Activated CD4-positive, alpha-beta T cell treated with anti-CD3 and anti-CD28 coated beads, Interleukin-2, Interleukin-6, amounts not matched to agents 100 ng/mL and 50 ng/mL, durations not matched to agents 16 hours and 8 hours (primary cell): ENCODE measurements around the gene CNTFR.
"Not testable (repeated sequence)": the region's sequence is repeated elsewhere in the genome, so short reads cannot be mapped to it uniquely, and the experiment has no call there.

Experiments used
- DNase-seq: peaks from one replicate; pipeline ENCODE4 v3.0.0-alpha.2; 2020

CNTFR gene

DNA sequence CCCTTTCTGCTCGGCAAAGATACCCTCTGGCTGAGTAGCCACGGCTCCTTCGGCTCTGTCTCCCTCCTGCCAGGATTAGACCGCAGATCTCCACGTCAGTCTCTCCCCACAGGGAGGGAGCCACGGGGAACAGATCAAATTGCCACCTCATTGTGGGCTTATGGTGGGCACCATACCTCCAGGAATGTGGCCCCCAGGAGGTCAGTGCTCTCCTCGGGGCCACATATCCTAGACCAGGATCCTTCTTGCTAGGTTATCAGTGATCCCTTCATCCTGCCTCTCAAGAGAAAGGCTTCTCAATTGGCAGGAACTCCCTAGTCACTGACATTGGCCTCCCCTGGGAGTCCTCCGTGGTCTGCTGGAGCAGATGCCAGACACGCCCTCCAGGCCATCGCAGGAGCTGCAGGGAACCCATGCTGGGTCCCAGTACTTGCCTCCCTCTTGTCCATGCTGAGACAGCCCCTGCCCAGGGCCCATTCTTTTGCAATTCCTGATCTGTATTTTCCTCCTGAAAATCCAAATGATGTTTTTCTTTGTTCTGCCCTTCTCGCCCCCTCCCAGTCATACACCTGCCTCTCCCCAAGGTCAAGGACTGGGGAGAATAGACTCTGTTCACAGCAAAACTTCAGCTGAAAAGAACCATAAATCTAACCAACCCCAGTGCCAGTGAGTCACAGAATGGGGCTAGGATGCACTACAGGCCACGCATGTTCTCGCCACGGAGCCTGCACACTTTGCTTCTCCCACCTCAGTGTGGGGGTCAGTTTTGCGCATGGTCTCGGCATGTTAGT lies 35.1 kb downstream of the CNTFR start:
- no peak for DNase-seq

GRCh38 chr9:34553511-34554021 lies 36.0 kb downstream of the CNTFR start:
- DNase-seq = no peak

DNA sequence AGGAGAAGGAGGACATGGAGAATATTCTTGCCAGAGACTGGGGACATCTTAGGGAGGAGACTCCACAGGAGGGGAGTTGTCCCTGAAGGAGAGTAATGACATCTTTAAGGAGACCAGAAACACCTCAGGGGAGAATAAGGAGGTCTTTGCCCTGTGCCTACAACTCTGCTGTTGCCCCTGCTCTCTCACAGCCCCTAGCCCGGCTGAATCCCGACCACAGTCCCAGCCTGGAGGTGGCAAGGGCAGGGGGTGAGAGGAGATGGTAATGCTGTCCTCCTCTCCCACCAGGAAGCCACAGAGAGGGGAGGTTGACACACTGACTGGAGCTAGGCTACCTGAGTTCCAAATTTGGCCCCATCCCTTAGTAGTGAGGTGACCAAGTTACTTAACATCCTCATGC lies 36.5 kb downstream of the CNTFR start:
- DNase-seq = no peak

DNA sequence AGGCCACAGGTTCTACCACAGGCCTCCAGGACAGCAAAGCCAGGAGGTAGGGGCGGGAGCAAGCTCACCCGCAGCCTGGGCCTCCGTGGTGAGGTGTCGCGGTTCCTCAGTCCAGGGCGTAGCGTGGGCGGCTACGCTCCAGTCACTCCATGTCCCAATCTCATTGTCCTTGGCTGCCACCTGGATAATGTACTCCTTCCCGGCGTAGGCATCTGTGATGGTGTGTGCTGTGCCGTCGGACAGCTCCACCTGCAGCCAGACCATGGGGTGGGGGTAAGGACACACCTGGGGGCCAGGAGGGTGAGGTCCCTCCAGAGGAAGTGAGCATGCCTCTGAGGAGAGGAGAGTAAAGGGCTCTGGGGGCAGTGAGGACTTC lies 36.9 kb downstream of the CNTFR start:
- no peak for DNase-seq

DNA sequence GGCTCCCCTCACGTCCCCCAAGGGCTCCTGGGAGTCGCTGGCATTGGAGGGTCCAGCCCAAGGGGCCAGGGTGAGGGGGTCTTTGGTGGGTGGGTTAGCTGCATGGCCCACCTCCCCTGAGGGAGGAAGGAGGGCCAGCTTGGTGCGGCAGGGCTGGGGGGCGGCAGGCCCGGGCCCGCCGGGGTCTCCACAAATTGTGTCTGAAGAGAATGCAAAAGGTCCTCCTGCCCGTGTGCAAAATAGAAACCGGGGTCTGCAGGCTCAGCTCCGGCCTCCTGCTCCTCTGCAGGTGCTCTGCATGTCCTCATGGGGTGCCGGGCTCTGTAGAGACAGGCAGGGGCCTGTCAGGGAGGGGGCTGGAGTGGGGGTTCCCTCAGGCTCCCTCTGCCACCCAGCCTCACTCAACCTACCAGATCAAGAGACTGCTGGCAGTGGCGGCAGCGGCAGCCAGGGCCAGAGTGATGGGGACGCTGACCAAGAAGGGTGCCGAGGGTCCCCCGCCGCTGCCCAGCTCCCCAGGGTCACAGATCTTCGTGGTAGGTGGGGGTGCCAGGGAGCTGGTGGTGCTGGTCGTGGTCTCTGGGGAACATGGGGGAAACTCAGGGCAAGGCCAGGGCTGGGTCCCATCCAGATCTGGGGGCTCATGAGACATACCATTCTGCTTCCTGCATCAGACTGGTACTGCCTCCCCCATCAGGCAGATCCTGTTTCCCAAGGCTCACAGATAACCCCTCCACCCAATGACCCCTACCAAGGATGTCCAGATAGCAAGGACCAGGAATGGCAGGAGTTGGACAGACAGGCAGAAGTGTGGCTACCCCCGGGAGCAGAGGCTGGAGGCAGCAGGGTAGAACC lies 37.5 kb downstream of the CNTFR start:
- DNase-seq = no peak

DNA sequence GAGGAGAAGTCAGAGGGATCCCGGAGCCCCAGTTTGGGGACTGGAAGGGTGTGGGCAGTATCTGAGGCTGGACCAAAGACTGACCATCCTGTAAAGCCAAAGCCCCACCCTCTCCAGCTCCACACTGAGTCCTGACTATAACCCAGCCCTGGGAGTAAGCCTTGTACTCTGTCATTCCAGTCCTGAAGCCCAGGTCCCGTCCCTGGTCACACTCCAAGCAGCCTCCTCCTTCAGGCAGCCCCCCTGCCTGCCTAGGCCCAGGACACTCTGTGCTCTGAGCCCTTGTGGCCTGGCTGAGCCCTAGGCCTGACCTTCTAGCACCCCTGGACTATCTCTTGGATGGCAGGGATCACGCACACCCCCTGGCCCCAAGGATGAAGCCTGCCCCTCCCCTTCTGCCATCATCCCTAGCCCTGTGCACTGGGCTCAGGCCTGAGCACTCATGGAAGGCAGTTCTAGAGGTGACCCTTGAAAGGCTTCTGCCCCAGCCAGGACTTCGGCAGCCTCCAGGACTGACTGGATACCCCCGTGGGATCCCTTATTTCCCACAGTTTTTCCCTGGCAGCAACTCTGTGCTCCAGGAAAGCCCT lies 38.7 kb downstream of the CNTFR start:
- DNase-seq = no peak

DNA sequence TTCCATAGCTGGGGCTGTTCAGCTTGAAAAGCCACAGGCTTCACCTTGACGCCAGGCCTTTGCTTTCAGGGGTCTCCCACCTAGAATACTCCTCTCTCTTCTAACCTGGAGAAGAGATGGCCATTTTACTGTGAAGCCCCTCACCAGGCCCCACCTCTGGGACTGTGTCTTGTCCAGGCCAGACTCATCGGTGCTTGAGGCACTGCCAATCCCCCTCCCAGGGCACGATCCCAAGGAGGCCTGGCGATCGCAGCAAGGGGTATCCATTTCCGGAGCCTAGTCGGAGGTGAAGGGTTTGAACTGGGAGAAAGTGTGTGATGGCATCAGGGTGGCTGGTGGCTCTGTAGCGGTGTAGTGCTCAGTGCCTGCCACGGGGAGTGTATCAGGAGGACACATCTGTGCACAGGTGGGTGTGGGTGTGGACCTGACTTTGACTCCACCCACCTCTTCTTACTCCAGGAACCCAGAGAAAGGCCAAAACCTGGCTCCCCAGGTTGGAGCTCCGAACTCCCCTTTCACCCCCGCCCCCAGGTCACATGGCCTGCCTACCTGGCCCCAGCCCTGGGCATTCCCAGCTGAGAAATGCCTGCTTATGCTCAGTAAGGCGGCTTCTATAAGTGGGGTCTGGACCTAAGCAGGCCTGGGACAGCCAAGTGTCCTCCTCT lies 39.4 kb downstream of the CNTFR start:
- DNase-seq = no peak

GRCh38 chr9:34549407-34549732 lies 40.2 kb downstream of the CNTFR start:
- no peak for DNase-seq

- DNase-seq = peak; percentile 38
Observed at GRCh38 chr9:34547960-34548611, 41.4 kb downstream of the CNTFR start.

- DNase-seq = peak; percentile 63
Observed at GRCh38 chr9:34546834-34547827, 42.4 kb downstream of the CNTFR start.

DNA sequence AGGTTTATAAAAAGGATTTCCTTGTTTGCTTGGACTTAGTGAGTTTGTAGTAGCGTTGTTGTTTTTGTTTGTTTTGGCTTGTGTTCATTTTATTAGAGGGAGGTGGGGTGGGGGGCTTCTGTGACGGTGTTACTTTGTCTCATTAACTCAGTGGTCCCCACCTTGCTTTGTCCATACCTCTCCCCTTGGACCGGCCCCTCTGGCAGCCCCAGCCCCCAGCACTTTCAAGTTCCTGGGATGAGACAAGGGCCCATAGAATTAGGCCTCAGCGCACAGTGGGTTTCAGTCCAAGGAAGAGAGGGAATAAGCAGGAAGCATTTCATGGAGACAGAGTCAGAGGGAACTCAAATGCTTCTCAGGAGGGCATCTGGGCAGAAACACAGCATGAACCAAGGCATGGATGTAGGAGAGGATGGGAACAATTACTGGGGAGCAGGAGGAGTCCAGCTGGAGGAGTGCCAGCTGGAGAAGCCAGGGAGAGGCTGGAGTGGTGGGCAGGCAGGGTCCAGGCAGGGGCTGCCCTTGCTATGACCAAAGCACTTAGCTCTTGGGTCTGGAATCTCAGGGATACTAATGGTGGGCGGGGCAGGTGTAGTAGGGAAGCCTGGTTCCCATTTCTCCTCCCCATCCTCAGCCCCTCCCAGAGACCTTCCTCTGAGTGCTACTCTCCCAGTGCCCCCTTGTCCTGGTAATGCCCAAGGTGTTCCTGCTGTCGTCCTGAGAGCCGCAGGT lies 43.3 kb downstream of the CNTFR start:
- no peak for DNase-seq

- DNase-seq = no peak
Observed at GRCh38 chr9:34545497-34545896, 44.0 kb downstream of the CNTFR start.

DNA sequence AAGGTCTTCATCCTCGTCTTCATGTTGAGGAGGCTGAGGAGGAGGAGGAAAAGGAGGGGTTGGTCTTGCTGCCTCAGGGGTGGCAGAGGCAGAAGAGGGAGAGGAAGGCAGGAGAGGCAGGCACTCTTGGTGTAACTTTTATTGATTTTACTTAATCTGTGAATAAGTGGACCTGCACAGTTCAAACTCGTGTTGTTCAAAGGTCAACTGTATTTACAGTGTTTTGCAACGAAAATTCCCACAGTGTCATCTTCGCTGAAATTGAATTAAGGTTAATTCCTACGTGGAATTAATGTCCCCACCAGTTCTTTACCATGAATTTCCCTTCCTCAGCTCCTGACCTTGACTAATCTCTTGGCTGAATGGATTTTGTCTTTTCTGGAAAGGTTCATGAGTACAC lies 45.5 kb downstream of the CNTFR start:
- no peak for DNase-seq

GRCh38 chr9:34541540-34541939 lies 48.0 kb downstream of the CNTFR start:
- no peak for DNase-seq

- DNase-seq = no peak
Observed at GRCh38 chr9:34540827-34541226, 48.7 kb downstream of the CNTFR start.

DNA sequence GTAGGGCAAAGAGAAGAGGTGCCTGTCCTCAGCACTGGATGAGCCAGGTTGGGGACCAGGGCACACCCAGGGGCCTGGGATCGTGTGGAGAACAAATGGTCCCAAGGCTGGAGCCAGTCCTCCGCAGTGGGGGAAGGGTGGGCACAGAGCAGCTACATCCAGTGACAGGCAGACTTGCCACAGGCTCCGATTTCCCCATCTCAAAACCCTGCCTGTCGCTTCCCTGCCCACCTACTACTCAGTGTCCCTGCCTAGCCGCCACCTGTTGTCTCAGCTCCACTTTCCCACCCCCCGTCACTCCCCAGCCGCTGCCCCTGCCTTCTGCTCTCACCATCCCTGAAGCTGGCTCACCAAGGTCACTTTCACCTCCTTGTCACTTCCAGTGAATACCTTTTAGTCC lies 52.8 kb downstream of the CNTFR start:
- DNase-seq = no peak

DNA sequence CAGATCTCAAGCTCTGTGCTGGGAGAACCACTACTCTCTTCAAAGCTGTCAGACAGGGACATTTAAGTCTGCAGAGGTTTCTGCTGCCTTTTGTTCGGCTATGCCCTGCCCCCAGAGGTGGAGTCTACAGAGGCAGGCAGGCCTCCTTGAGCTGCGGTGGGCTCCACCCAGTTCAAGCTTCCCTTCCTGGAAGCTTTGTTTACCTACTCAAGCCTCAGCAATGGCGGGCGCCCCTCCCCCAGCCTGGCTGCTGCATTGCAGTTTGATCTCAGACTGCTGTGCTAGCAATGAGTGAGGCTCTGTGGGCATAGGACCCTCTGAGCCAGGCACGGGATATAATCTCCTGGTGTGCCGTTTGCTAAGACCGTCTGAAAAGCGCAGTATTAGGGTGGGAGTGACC lies 57.5 kb downstream of the CNTFR start:
- not testable (repeated sequence) for DNase-seq

DNA sequence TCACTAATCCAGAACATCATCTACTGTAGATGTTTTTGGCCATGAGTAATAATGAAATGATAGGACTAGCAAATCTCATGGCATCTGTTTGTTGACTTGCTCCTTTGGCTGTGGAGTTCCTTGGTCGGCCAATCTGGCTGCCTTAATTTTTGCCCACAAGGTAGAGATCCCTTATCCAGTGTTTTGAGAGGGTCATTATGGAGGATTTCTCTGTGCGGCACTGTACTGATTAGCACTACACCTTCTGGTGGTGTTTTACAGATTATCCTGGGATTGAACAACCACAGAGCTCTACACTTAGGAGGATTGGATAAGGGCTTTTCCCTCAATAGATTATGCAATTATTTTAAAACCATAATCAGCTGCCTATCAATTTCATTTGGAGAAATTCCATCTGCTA lies 63.5 kb downstream of the CNTFR start:
- DNase-seq = no peak

DNA sequence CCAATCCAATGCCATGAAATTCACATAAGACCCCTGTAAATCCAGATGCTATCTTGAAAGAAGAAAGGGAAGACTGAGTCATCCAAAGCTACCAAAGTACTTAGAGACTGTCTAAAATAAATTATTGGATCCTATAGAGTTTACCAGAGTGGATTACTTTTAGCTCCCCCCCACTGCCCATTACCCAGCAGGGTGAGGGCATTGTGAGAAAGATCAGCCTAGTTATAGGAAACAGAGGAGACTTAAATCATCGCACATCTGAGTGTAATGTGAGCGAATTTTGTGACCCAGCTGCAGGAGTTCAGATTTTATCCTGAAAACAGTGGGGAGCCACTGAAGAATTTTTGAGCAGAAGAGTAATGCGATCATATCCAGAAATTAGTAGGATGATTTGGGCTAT lies 65.2 kb downstream of the CNTFR start:
- DNase-seq = no peak

- DNase-seq = peak; percentile 91
Observed at GRCh38 chr9:34522971-34523797, 66.3 kb downstream of the CNTFR start, which contains the start of gene ENHO. Gene ENHO, minus strand, starts transcription at chr9:34522990. Its CDS starts 1,295 bp downstream, at chr9:34521695.
